Epithelial cell of esophagus (primary cell): ENCODE data around the gene C10orf95.

Experiments
- DNase-seq: peaks from one replicate; pipeline ENCODE4 v3.0.0; 2010; ENCODE audit warnings: low read depth
- H3K4me3 ChIP-seq: 2 replicates; pipeline ENCODE4 v1.5.1; 2011; ENCODE audit warnings: mild to moderate bottlenecking, low read length, control low read depth
- TF ChIP-seq, protein P1 (sequence below): IDR thresholded peaks from 2 replicates; pipeline ENCODE4 v1.5.1; 2011; ENCODE audit warnings: low read depth, mild to moderate bottlenecking, low read length, control low read depth, inconsistent platforms; ENCODE audit not compliant: insufficient read depth; ENCODE audit errors: missing control alignments

The C10orf95 gene

DNA sequence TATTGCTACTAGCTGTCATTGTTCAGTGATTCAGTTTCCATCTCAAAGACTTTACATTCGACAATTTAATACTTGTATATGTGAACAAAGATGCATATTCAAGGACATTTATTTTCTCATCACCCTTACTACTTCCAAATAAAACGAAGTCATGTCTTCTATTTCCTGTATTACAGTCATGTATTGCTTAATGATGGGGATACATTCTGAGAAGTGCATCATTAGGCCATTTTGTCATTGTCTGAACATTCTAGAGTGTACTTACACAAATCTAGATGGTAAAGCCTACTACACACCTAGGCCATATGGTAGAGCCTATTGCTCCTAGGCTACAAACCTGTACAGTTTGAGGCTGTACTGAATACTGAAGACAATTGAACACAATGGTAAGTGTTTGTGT is 6.5 kb downstream of the C10orf95 start:
- no peak for DNase-seq
- no peak overlapping the region for H3K4me3 ChIP-seq
- TF ChIP-seq, protein P1, sequence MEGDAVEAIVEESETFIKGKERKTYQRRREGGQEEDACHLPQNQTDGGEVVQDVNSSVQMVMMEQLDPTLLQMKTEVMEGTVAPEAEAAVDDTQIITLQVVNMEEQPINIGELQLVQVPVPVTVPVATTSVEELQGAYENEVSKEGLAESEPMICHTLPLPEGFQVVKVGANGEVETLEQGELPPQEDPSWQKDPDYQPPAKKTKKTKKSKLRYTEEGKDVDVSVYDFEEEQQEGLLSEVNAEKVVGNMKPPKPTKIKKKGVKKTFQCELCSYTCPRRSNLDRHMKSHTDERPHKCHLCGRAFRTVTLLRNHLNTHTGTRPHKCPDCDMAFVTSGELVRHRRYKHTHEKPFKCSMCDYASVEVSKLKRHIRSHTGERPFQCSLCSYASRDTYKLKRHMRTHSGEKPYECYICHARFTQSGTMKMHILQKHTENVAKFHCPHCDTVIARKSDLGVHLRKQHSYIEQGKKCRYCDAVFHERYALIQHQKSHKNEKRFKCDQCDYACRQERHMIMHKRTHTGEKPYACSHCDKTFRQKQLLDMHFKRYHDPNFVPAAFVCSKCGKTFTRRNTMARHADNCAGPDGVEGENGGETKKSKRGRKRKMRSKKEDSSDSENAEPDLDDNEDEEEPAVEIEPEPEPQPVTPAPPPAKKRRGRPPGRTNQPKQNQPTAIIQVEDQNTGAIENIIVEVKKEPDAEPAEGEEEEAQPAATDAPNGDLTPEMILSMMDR = no peak

DNA sequence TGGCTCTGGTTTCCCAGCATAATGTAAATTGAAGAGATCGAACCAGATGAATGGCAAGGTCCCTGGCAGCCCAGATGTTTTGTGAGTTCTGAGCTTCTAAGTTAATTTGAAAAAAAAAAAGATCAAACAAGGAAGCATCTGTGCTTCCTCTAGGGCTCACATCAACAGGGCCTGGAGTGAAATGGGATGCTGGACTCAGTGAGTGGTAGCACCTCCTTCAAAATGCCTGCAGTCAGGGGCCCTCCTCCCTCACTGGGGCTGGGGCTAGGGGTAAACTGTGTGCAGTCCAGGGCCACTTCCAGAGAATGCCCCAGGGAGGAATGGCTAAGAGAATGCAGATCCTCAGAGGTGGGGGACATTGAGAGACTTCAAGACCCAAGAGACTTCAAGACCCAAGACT is 13.0 kb downstream of the C10orf95 start:
- no peak overlapping the region for H3K4me3 ChIP-seq
- TF ChIP-seq, protein P1 = no peak
- DNase-seq = no peak

DNA sequence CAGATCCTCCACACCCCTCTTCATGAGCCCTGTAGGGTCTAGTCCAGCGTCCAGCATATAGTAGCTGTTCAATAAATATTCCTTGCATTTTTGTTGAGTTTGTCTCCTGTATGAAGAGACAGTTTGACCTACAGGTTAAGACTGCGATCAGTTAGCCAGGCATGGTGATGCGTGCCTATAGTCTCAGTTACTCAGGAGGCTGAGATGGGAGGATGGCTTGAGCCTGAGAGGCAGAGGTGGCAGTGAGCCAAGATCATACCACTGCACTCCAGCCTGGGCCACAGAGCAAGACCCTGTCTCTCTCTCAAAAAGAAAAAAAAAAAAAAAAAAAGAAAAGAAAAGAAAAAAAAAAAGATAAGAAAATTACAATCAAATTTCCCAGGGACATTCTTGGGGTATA is 13.8 kb downstream of the C10orf95 start:
- H3K4me3 ChIP-seq = no peak overlapping the region
- TF ChIP-seq, protein P1 = no peak
- no peak for DNase-seq

DNA sequence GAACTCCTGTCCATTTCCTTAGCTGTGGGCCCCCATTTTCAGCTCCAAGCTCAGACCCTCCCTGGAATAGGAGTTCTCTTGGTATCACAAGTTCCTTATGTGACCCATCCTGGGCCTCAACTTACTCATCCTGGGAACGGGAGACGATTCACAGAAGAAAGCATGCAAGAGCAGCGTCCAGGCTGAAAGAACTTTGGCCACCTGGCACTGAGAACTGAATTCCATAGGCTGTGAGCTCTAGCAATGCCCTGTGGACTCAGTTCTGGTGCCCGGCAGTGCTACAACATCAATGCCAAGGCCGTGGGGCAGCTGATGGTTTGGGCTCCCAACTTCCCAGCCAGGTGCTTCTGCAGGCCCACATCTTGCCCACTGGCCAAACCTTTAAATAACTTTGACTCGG is 15.0 kb downstream of the C10orf95 start:
- no peak overlapping the region for H3K4me3 ChIP-seq
- TF ChIP-seq, protein P1 = no peak
- DNase-seq = no peak

DNA sequence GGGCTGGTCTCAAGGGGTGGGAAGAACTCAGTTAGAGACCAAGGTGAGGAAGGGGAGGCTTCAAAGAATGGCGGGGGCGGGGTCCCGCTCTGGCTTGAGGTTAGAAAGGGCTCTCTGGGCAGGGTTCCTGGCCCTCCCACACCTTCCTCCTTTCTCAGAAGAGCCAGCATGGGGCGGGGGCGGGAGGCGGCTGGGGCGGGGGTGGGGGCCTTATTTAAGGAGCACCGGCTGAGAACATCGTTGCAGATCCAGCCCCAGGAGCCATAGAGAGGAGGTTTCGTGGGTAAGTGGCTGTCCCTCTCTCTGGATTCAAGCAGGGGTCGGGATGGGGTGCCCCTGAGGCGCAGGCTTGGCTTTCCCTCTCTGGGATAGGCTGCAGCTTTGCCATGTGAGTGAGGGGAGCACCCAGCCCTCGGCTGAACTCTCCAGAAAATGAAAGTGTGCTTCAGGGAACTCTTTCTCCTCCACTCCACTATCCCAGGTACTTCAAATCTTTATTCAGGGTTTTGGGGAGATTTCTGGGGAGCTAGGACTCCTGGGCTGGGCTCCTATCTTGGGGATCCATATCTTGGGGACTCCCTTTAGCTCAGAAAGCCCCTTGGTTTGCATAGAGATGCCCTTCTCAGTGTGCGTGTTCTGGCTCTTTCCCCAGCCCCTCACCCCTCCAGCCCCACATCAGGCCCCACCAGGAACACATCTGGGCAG is 15.7 kb downstream of the C10orf95 start:
- H3K4me3 ChIP-seq = no peak overlapping the region
- no peak for DNase-seq
- TF ChIP-seq, protein P1 = no peak

DNA sequence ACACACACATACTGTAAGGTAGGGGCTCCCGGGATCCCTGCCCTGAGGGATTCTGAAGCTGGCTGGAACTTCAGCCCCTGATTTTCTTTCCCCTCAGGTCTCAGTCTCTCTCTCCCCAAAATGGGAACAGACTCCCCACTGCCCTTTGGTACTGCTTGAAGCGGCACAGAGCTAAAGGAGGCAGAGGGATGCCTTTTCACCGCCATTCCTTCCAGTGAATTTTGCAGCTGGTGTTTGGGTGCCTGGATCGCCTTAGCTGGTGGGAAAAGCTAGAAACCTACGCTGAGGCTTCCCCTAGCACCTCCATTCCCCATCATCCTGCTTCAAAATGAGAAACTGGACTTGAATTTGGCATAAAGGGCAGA is 16.2 kb downstream of the C10orf95 start:
- TF ChIP-seq, protein P1 = no peak
- no peak overlapping the region for H3K4me3 ChIP-seq
- no peak for DNase-seq
